ENCODE data around the gene ETFB. TPM values are rescaled to one million over a fixed set of nuclear protein-coding genes. Genes with fewer than 3 reads are reported as not detected.

Gene ETFB
- 10 to 100 TPM; 54.3 to 77.3 TPM for total RNA-seq
- polyA plus RNA-seq (2013, experiment 1 of 2): 65.3 TPM
- 60.7 TPM for polyA plus RNA-seq (2013, experiment 2 of 2)
- long read RNA-seq, experiment 1, transcript ETFB-201 (6 exons, 900 nt): major isoform, 12 of 25 reads
- long read RNA-seq, experiment 1, partial matches to known transcripts: 8 of 25 reads
- long read RNA-seq, experiment 1, other reads (novel, unspliced or antisense): 3 of 25 reads
- long read RNA-seq, experiment 2, transcript ETFB-201 (6 exons, 900 nt): major isoform, 77 of 85 reads
- long read RNA-seq, experiment 2, transcript ETFB-202 (5 exons, 3,551 nt): minor isoform, 6 of 85 reads
- long read RNA-seq, experiment 2, partial matches to known transcripts: 0 of 85 reads
- long read RNA-seq, experiment 2, other reads (novel, unspliced or antisense): 2 of 85 reads
- long read RNA-seq, experiment 3, transcript ETFB-202 (5 exons, 3,551 nt): minor isoform, 6 of 56 reads
- long read RNA-seq, experiment 3, transcript ETFB-201 (6 exons, 900 nt): major isoform, 48 of 56 reads
- long read RNA-seq, experiment 3, partial matches to known transcripts: 0 of 56 reads
- long read RNA-seq, experiment 3, other reads (novel, unspliced or antisense): 1 of 56 reads
- long read RNA-seq, experiment 4, transcript ETFB-201 (6 exons, 900 nt): major isoform, 303 of 340 reads
- long read RNA-seq, experiment 4, transcript ETFB-202 (5 exons, 3,551 nt): minor isoform, 32 of 340 reads
- long read RNA-seq, experiment 4, partial matches to known transcripts: 0 of 340 reads
- long read RNA-seq, experiment 4, other reads (novel, unspliced or antisense): 5 of 340 reads

DNA sequence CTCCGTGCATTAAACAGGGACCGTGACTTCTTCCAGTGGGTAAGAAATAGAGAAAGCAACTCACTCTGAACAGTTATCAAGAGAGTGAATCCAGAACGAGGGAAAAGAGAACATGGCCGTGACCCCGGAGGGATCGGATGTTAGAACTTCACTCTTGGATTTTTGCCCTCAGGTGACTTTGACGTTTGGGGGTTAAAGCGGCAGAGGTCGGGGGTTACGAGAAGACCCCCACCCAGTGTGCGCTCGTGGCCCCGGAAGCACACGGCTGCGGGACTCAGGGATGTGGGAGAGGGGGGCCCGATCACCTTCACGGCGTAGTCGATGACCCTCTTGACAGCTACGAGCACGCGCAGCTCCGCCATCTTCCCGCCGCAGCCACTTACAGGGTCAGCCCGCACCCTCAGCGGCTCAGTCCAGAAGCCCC is at the start of gene ETFB:
Gene ETFB, minus strand, starts transcription at position 424 of the 424 bp plus-strand sequence. Its CDS starts 62 bp downstream, at position 362.
- peak within 1 kb of the TSS; percentile 78 for H3K27ac ChIP-seq (ENCODE audit: low read depth, low read length)
- H3K9ac ChIP-seq (ENCODE audit: extremely low read depth, low read length, poor library complexity, severe bottlenecking): peak within 1 kb of the TSS; percentile 86
- H3K4me3 Mint-ChIP-seq: peak within 1 kb of the TSS; percentile 99
- 1% methylated on average over 16 to 27 of the region's 27 CpGs for WGBS, 2 experiments (ENCODE audit: insufficient coverage in 1 of 2, insufficient read length in 1 of 2)
- peak within 1 kb of the TSS; percentile 94 for H3K4me3 ChIP-seq (ENCODE audit: low read length)
- H3K4me1 Mint-ChIP-seq: peaks cover 39% of the 10 kb centered on the region
- H3K4me1 ChIP-seq (ENCODE audit: control insufficient read depth, insufficient read depth, low read length): peaks cover 17% of the 10 kb centered on the region
- H3K27me3 ChIP-seq (ENCODE audit: control insufficient read depth, insufficient read depth, low read length, poor library complexity, severe bottlenecking): no peaks in the 10 kb centered on the region
- no peaks in the 10 kb centered on the region for H3K36me3 Mint-ChIP-seq (ENCODE audit: low read depth)
- H3K9me3 Mint-ChIP-seq: no peaks in the 10 kb centered on the region
- peaks cover 3% of the 10 kb centered on the region for H3K27me3 Mint-ChIP-seq (ENCODE audit: insufficient read depth)
- no peaks in the 10 kb centered on the region for H3K36me3 ChIP-seq (ENCODE audit: control insufficient read depth, insufficient read depth, low read length)
- TF ChIP-seq, protein P1, sequence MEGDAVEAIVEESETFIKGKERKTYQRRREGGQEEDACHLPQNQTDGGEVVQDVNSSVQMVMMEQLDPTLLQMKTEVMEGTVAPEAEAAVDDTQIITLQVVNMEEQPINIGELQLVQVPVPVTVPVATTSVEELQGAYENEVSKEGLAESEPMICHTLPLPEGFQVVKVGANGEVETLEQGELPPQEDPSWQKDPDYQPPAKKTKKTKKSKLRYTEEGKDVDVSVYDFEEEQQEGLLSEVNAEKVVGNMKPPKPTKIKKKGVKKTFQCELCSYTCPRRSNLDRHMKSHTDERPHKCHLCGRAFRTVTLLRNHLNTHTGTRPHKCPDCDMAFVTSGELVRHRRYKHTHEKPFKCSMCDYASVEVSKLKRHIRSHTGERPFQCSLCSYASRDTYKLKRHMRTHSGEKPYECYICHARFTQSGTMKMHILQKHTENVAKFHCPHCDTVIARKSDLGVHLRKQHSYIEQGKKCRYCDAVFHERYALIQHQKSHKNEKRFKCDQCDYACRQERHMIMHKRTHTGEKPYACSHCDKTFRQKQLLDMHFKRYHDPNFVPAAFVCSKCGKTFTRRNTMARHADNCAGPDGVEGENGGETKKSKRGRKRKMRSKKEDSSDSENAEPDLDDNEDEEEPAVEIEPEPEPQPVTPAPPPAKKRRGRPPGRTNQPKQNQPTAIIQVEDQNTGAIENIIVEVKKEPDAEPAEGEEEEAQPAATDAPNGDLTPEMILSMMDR (conservative IDR thresholded peaks at IDR 0.05): no peak
- no peaks in the 10 kb centered on the region for H3K9me3 ChIP-seq (ENCODE audit: control insufficient read depth, low read length)
- DNase-seq: no peak
- H3K27ac Mint-ChIP-seq: peak within 1 kb of the TSS; percentile 99

DNA sequence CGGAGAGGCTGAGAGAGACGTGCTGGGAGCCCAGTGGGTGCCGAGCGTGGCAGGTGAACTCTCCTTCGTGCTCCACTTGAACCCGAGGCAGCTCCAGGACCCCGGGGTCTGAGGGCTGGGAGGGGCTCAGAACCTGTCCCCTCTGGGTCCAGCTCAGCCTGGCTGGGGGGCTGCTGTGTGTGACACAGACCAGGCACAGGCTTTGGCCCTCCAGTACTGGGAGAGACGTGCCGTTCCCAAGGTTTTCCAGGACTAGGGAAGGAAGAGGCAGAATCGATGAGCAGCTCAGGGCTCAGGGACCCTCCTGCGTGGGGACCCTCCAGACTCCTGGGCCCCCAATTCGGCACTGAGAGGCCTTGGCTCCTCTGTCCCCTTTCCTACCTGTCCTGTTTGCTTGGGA is 49.0 kb upstream of the ETFB start:
- no peaks in the 10 kb centered on the region for H3K4me1 ChIP-seq (ENCODE audit: control insufficient read depth, insufficient read depth, low read length)
- H3K4me1 Mint-ChIP-seq: peaks cover 4% of the 10 kb centered on the region
- H3K9ac ChIP-seq (ENCODE audit: extremely low read depth, low read length, poor library complexity, severe bottlenecking): no peak overlapping the region
- H3K9me3 ChIP-seq (ENCODE audit: control insufficient read depth, low read length): no peaks in the 10 kb centered on the region
- no peak for DNase-seq
- H3K4me3 Mint-ChIP-seq: no peak overlapping the region
- TF ChIP-seq, protein P1 (conservative IDR thresholded peaks at IDR 0.05): no peak
- H3K27ac Mint-ChIP-seq: no peak overlapping the region
- H3K27ac ChIP-seq (ENCODE audit: low read depth, low read length): no peak overlapping the region
- H3K36me3 Mint-ChIP-seq (ENCODE audit: low read depth): no peaks in the 10 kb centered on the region
- no peak overlapping the region for H3K4me3 ChIP-seq (ENCODE audit: low read length)
- H3K9me3 Mint-ChIP-seq: no peaks in the 10 kb centered on the region
- H3K36me3 ChIP-seq (ENCODE audit: control insufficient read depth, insufficient read depth, low read length): no peaks in the 10 kb centered on the region
- no peaks in the 10 kb centered on the region for H3K27me3 ChIP-seq (ENCODE audit: control insufficient read depth, insufficient read depth, low read length, poor library complexity, severe bottlenecking)
- H3K27me3 Mint-ChIP-seq (ENCODE audit: insufficient read depth): peaks cover 7% of the 10 kb centered on the region
- WGBS, 2 experiments (ENCODE audit: insufficient coverage in 1 of 2, insufficient read length in 1 of 2): 90 to 95% methylated on average over 8 to 12 of the region's 12 CpGs

DNA sequence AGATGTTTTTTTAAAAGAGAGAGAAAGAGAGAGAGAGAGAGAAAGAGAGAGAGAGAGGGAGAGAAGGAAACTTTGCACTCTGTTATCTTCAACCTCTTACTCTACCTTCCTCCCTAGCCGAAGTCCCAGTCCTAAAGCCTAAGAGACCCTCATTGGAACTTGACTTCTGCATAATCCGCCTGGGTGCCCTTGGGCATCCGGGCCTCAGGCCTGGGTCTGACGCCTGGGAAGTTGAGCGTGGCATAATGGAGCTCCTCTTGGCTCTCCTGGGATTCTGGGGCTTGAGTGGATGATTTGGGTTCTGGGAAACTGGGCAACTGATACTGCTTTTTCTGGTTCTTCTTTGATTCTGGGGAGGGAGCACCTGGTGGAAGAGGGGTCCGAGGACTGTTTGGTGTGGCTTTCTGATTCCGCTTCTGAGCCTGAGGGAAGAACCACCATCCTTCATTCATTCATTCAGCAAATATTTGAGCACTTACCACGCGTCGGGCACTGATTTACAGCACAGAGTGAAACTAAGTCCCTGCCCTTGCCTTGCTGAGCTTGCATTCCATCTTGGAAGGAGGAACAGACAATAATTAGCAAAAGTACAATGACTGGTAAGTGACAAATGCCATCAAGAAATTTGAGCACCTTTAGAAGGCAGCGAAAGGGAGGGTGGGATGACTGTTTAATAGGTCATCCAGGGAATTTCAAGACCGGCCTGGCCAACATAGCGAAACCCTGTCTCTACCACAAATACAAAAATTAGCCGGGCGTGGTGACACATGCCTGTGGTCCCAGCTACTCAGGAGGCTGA is 45.0 kb upstream of the ETFB start:
- H3K4me3 Mint-ChIP-seq: no peak overlapping the region
- Histone ChIP-seq H3K27ac (ENCODE audit: low read depth, low read length) (no peak overlapping the region), H3K9me3 (ENCODE audit: control insufficient read depth, low read length) (no peaks in the 10 kb centered on the region), H3K27me3 (ENCODE audit: control insufficient read depth, insufficient read depth, low read length, poor library complexity, severe bottlenecking) (no peaks in the 10 kb centered on the region), H3K36me3 (ENCODE audit: control insufficient read depth, insufficient read depth, low read length) (no peaks in the 10 kb centered on the region), H3K4me1 (ENCODE audit: control insufficient read depth, insufficient read depth, low read length) (no peaks in the 10 kb centered on the region), H3K4me3 (ENCODE audit: low read length) (no peak overlapping the region), H3K9ac (ENCODE audit: extremely low read depth, low read length, poor library complexity, severe bottlenecking) (no peak overlapping the region)
- no peak for DNase-seq
- H3K4me1 Mint-ChIP-seq: peaks cover 4% of the 10 kb centered on the region
- 94 to 96% methylated on average over 11 to 15 of the region's 15 CpGs for WGBS, 2 experiments (ENCODE audit: insufficient coverage in 1 of 2, insufficient read length in 1 of 2)
- no peaks in the 10 kb centered on the region for H3K27me3 Mint-ChIP-seq (ENCODE audit: insufficient read depth)
- no peak overlapping the region for H3K27ac Mint-ChIP-seq
- H3K36me3 Mint-ChIP-seq (ENCODE audit: low read depth): peaks cover 3% of the 10 kb centered on the region
- TF ChIP-seq, protein P1 (conservative IDR thresholded peaks at IDR 0.05): no peak
- H3K9me3 Mint-ChIP-seq: peaks cover 4% of the 10 kb centered on the region
